Upper lobe of left lung (tissue), 4 donors: ENCODE measurements around the gene NFS1.

Experiments
- CTCF ChIP-seq, 6 experiments: fragments of 450-650 bp in 4 of 6; fragments of 200-600 bp in 2 of 6; sonication (generic) in 2 of 6; IDR thresholded peaks; one replicate each; pipeline ENCODE4 v1.5.1; 2016 to 2019; ENCODE audit warnings: antibody characterized with exemption in 6 of 6
- POLR2A ChIP-seq, 4 donors: fragments of 450-650 bp; IDR thresholded peaks; one replicate each; pipeline ENCODE4 v1.5.1; 2016 to 2017; ENCODE audit warnings: antibody characterized with exemption in 4 of 4, mild to moderate bottlenecking in 2 of 4
- POLR2AphosphoS5 ChIP-seq, 2 donors: sonication (generic); formaldehyde crosslinking; IDR thresholded peaks; one replicate each; pipeline ENCODE4 v1.5.1; 2017; ENCODE audit warnings: antibody characterized with exemption in 2 of 2

GRCh38 chr20:35699957-35700624, 939 bp upstream of the NFS1 start:
- TF ChIP-seq CTCF (IDR thresholded peaks at IDR 0.05) (no peak), POLR2A (IDR thresholded peaks at IDR 0.05) (no peak), POLR2AphosphoS5 (IDR thresholded peaks at IDR 0.05) (no peak)
